GM19328 (cell line): ENCODE data around the gene PLCG2.
A peak's percentile ranks its signal among the peaks of the same experiment; 100 is the strongest.
"Not testable (repeated sequence)": the region's sequence is repeated elsewhere in the genome, so short reads cannot be mapped to it uniquely, and the experiment has no call there.

Source experiments
- ATAC-seq: cut with Tn5 transposase; IDR thresholded peaks from one replicate; pipeline ENCODE4 v1.9.1; 2021; ENCODE audit warnings: mild to moderate bottlenecking, moderate library complexity; ENCODE audit not compliant: unreplicated experiment

Gene PLCG2

DNA sequence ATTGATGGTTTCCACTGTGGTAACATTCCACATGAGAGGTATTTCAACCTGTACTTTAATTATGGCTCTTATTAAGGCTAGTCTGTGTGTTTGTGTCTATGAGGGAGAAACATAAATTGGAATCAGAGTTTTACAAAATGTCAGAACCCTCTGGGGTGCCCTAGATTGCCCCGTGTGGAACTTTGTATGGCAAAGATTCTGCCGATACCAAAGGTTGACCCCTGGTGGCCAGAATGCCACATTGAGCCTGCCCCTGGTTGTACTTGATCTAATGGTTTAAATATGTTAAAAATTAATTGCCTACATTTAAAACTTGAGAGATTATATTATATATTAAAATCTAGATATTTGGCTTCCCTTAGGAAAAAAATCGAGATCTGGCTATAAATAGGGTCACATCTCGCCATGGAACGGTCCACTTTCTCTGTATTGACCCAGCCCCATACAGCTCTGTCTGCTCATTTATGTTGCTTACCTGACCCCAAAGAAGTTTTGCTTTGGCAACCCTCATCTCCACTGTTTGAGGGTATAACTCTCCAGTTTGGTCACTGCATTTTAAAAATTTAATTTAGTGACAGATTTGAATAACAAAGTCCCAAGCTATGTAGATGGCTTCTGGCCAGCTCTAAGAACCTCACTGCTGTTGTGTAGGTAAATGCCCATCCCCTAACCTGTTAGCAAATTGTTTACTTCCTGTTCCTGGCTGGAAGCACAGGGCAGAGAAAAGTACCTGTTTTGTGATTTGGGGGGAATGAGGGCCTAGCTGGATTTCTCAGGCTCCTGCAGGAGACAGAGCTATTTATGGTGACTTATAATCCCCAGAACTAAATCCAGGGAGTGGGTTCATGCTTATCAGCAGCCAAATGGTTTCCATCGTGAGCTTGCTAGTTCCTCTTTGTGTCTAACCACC is 95.0 kb downstream of the PLCG2 start:
- peak; percentile 49 for ATAC-seq

GRCh38 chr16:81875461-81875860 is 96.4 kb downstream of the PLCG2 start:
- ATAC-seq: no peak

GRCh38 chr16:81876273-81876900 is 97.3 kb downstream of the PLCG2 start:
- ATAC-seq: no peak

- not testable (repeated sequence) for ATAC-seq
These were observed 98.4 kb downstream of the PLCG2 start for GRCh38 chr16:81877490-81877889.

DNA sequence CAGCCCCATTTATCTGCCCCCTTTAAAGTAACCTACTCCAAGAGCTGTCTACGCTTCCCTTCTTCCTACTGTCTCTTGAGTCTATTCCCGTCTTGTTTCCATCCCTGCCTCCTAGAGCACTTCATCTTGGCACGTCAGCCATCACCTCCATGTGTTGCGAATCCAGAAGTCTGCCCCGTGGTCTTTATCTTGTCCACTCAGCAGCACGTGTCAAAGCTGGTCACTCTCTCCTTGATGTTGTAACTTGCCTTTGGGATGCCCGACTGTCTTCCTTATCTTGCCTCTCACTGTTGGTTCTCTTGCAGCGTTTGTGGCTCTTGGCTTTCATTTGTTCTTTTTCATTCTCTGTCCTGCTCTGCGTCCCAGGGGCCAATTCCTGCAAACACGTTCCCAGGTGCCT is 99.4 kb downstream of the PLCG2 start:
- no peak for ATAC-seq

GRCh38 chr16:81879625-81880024 is 100.5 kb downstream of the PLCG2 start:
- ATAC-seq: no peak

DNA sequence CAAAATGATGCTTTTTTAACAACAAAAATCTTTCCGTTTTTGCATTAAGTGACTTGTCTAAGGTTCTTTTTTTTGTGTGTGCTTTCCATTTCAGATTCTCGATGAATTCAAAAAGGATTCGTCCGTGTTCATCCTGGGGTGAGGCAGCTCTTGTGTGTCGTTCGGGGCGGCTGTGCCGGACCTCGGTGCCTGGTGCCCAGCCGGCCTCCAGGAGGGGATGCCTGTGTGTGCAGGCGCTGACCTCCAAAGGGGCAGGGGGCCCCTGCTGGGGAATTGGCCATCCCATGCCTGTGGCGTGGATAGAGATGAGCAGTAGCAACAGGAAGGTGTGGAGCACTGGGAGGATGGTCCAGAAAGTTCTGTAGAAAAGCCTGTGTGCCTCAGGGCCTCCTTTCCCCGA is 101.7 kb downstream of the PLCG2 start:
- ATAC-seq: no peak

DNA sequence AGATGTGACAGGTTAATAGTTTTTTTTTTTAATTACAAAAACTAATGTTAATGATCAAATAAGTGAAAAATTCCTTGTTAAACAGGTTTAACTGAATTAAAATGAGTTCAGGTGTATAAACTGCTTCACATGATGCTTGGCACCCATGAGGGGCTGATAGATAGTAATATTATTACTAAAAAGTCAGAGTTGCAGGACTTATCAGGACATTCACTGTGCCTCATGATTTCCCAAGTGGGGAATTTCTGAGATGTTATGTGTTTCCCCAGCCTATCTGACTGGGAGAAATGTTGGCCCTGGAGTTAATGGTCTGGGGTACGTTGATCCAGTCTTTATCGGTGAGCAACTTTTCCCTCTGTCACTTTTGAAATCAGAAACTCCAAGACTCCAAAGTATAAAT is 102.1 kb downstream of the PLCG2 start:
- ATAC-seq: no peak

DNA sequence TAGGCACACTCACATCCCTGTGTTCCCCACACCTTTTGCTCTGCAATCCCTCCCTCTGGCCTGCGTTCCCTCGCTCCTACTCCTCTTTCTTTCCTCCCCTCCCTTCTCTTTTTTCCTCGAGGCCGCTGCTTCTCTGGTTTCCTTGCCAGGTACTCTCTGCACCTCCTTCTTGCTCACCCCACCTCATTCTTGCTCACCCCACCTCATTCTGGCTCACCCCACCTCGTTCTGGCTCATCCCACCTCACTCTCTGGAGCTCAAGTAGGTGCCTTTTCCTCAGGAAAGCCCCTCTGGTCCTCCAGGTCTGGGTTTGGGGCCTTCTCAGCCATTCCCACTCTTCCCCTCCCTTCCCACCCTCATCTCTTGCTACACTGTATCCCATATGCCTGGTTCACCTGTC is 103.5 kb downstream of the PLCG2 start:
- ATAC-seq: no peak

- no peak for ATAC-seq
These were observed 104.1 kb downstream of the PLCG2 start for GRCh38 chr16:81883235-81883634.

DNA sequence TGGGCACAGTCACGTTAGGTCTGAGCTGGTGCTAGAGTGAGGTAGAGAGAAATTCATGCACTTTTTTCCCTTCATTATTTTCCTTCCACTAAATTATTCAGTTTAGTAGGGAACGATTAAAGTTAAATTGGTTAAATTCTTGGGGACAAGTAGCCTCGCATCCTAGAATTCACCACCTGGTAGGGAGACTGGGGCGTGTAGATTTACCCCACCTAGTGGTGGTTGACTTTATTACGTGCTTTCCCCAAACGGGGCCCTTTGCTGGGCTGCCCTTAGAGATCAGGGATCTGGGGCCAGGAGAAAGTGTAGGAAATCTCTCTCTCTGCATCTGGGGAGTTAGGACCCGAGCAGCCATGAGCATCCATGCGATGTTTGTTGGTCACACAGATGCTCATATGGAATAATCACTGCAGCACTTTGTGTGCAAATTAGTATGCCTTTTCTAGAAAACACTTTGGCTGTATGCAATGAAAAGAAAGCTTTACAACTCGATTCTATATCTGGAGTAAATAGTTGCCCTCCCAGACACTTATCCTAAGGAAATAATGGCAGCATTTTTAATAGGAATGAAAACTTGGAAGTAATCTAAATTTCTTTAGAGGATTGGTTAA is 107.0 kb downstream of the PLCG2 start:
- no peak for ATAC-seq

DNA sequence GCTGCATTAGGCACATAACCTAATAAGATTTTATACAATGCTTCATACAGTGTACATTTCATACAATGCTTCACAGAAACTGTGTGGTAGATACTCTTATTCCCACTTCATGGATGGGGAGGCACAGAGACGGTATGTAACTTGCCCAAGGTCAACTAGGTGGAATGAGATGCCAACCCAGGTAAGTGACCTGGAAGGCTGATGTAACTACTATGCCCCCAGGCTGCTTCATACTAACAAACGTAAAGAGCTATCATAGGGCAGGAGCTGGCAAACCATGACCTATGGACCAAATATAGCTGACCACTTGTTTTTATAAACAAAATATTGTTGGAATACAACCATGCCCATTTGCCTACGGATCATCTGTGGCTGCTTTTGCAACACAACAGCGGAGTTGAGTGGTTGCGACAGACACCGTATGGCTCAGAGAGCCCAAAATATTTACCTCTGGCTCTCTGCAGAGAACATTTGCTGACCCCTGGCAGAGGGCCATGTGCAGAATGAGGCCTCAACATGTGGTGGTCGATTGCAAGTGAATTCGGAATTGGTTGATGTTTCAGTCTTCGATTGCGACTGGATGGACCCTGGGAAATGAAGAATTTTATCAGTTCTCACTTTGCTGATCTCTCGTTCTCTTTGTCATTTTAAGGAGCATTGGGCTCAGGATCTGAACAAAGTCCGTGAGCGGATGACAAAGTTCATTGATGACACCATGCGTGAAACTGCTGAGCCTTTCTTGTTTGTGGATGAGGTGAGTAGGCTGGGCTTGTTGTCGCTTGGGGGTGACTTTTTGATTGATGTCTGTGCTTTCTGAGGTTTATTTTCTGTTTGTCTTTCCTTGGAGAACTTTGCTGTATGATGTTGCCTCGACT is 109.7 kb downstream of the PLCG2 start:
- no peak for ATAC-seq

DNA sequence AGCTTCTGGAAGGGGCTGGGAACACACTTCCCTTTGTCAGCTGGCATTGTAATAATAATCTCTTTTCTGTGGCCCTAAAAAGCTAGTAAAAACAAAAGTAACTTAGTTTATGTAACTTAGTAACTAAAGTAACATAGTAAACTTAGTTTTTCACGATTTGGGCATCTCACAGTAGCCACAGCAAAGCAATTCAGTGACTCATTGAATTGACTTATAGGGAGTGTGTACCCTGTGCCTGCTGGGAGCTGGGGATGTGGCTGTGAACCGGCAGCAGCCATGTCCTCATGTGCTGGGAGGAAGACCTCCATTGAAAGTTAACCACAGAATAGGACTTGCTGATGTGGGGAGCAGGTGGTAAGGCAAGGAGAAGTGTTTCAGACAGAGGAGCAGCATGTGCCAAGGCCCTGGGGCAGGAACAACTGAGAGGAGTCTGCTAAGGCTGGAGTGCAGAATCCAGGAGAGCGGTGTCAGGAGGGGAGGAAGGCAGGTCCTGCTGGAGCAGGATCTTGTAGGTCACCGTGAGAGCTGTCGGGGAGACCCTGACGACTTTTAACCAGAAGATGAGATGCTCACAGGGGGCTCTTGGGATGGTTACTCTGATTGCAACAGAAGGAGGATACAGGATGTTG is 112.8 kb downstream of the PLCG2 start:
- no peak for ATAC-seq

DNA sequence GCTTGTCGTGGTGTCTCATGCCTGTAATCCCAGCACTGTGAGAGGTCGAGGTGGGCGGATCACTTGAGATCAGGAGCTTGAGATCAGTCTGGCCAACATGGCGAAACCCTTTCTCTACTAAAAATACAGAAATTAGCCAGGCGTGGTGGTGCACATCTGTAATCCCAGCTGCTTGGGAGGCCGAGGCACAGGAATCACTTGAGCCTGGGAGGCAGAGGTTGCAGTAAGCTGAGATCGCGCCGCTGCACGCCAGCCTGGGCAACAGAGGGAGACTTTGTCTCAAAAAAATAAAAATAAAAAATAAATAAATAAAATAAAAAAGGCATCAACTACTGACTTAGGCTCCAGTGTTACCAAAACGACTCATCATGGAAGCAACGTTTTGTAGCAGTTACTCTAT is 115.5 kb downstream of the PLCG2 start:
- no peak for ATAC-seq

DNA sequence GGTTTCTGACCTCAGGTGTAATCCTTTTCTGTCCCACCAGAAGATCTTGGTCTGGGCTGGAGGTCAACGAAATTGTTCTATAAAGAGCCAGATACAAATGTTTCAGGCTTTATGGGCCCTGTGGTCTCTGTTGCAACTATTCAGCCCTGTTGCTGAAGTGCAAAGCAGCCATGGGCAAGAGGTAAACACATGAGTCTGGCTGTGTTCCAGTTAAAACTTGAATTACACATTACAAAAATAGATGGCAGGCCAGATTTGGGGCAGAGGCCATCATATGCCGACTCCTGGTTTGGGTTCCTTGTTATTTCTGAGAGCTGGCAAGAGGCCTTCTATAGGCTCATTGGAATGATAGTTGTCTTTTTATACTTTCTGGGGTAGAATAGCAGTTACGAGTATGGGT is 117.8 kb downstream of the PLCG2 start:
- ATAC-seq: no peak

- no peak for ATAC-seq
These were observed 120.5 kb downstream of the PLCG2 start for GRCh38 chr16:81899601-81900000.

GRCh38 chr16:81900014-81900413 is 120.9 kb downstream of the PLCG2 start:
- no peak for ATAC-seq

GRCh38 chr16:81900456-81900855 is 121.4 kb downstream of the PLCG2 start:
- no peak for ATAC-seq

DNA sequence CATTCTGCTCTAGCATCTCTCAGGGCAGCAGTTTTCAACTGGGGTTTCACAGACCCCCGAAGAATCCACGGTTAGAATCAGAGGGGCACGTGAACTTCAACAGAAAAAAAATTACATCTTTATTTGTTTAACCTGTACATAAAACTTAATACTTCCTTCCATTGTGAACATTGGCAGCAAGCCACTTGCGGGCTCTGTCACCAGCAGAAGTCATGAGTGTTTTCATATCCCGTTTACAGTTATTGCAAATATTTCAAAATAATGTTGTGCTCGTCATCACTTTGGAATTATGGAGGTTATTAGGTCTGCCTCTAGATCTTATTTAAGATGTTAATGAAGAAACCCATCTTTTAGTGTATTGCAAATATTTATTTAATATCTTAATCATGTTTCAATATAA is 122.4 kb downstream of the PLCG2 start:
- ATAC-seq: no peak

DNA sequence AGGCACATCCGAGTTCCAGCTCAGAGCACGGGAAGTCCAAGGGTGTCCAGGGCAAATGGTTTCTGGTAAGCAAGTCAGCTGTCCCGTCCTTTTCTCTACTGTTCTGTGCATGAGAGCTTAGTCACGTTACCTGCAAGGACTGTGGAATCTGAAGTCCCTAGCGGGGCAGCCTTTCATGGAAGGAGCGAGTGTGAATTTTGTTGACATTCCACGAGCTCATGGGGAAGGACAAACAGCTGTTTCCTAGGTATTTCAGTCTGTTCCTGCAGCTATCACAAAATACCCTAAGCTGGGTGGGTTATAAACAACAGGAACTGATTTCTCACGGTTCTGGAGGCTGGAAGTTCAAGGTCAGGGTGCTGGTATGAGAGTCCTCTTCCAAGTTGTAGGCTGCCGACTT is 122.9 kb downstream of the PLCG2 start:
- ATAC-seq: no peak

GRCh38 chr16:81904320-81904719 is 125.2 kb downstream of the PLCG2 start:
- ATAC-seq: no peak
